Stomach (tissue), 9 donors: Measurements from ENCODE around the gene MCM7. TPM values are rescaled to one million over a fixed set of nuclear protein-coding genes. Genes with fewer than 3 reads are reported as not detected.

Source experiments
- DNase-seq, 2 donors: peaks; one replicate each; pipeline versions ENCODE4 v3.0.0 to v3.0.0-alpha.2; 2013 to 2019
- H3K27ac ChIP-seq, 5 donors: fragments of 200-600 bp in 4 of 5; sonication (generic) in 4 of 5; one replicate each; pipeline ENCODE4 v1.5.1; 2013 to 2019; ENCODE audit warnings: mild to moderate bottlenecking in 1 of 5, moderate library complexity in 1 of 5
- H3K27me3 ChIP-seq, 3 donors: fragments of 200-600 bp; sonication (generic); one replicate each; pipeline ENCODE4 v1.5.1; 2017 to 2019; ENCODE audit warnings: mixed run types in 1 of 3
- H3K36me3 ChIP-seq, 4 donors: fragments of 200-600 bp; sonication (generic); 1 replicate in 3 of 4; 2 replicates in 1 of 4; pipeline ENCODE4 v1.5.1; 2016 to 2019
- H3K4me1 ChIP-seq, 4 donors: fragments of 200-600 bp; sonication (generic); one replicate each; pipeline ENCODE4 v1.5.1; 2016 to 2019
- H3K4me3 ChIP-seq, 4 donors: fragments of 200-600 bp; sonication (generic) in 3 of 4; one replicate each; pipeline ENCODE4 v1.5.1; 2016 to 2019; ENCODE audit warnings: mild to moderate bottlenecking in 1 of 4
- H3K9me3 ChIP-seq, 4 donors: fragments of 200-600 bp; sonication (generic); one replicate each; pipeline ENCODE4 v1.5.1; 2016 to 2019
- EP300 ChIP-seq: sonication (generic); formaldehyde crosslinking; IDR thresholded peaks from one replicate; pipeline ENCODE4 v1.6.1; 2017; ENCODE audit warnings: antibody characterized with exemption
- POLR2A ChIP-seq, 4 donors: fragments of 450-650 bp; IDR thresholded peaks; one replicate each; pipeline ENCODE4 v1.6.1; 2016; ENCODE audit warnings: antibody characterized with exemption in 4 of 4, control low read depth in 2 of 4, mild to moderate bottlenecking in 1 of 4, moderate library complexity in 1 of 4
- POLR2AphosphoS5 ChIP-seq, 3 donors: sonication (generic); formaldehyde crosslinking; IDR thresholded peaks; one replicate each; pipeline ENCODE4 v1.6.1; 2016; ENCODE audit warnings: antibody characterized with exemption in 3 of 3
- WGBS, 5 donors: extraction: QIAGEN DNeasy Blood & Tissue Kit in 3 of 5; methylation state at CpG; one replicate each; pipeline versions ENCODE4 v1.1.5 to v1.1.7; 2013 to 2018; 5-methylcytosine and 5-hydroxymethylcytosine counted together
- intact Hi-C: fragments of 100-400 bp; cut with DNase I; formaldehyde crosslinking; loops from one replicate; pipeline ENCODE4 v1.15.1; 2023; ENCODE audit warnings: low total_unique reads
- polyA plus RNA-seq, 3 donors: library from polyadenylated mRNA; stranded (reverse); fragments of 200-250 nt; gene quantifications; one replicate each; pipeline ENCODE4 v1.2.3, GENCODE V29; 2013
- total RNA-seq, 5 donors: library from RNA; depleted of rRNA; stranded (reverse); fragments of >200 nt; gene quantifications; one replicate each; pipeline versions ENCODE4 v1.1.0 to v1.2.3, GENCODE V29; 2014 to 2016
- TF ChIP-seq, protein P1 (sequence below), 7 experiments: fragments of 450-650 bp in 4 of 7; fragments of 200-600 bp in 3 of 7; sonication (generic) in 3 of 7; IDR thresholded peaks; one replicate each; pipeline ENCODE4 v1.5.1; 2016 to 2019; ENCODE audit warnings: antibody characterized with exemption in 7 of 7, control low read depth in 2 of 7, mild to moderate bottlenecking in 1 of 7
- donor health status: healthy with polysubstance abuse.
- donor health status: Bipolar disorder and iron deficiency.
- donor health status: healthy.

Gene MCM7
- total and polyA plus RNA-seq, 8 donors: 39.6 to 104 (median 50.5) TPM

GRCh38 chr7:100128637-100128963, 27.4 kb upstream of the MCM7 start:
- peaks cover 35 to 60% (median 50%) of the 10 kb centered on the region in 4 donors for H3K4me1 ChIP-seq
- H3K27me3 ChIP-seq: no peaks in the 10 kb centered on the region
- H3K27ac ChIP-seq: peak overlapping the region in 1 of 5 donors; percentile 99
- TF ChIP-seq EP300: no peak
- TF ChIP-seq, protein P1, sequence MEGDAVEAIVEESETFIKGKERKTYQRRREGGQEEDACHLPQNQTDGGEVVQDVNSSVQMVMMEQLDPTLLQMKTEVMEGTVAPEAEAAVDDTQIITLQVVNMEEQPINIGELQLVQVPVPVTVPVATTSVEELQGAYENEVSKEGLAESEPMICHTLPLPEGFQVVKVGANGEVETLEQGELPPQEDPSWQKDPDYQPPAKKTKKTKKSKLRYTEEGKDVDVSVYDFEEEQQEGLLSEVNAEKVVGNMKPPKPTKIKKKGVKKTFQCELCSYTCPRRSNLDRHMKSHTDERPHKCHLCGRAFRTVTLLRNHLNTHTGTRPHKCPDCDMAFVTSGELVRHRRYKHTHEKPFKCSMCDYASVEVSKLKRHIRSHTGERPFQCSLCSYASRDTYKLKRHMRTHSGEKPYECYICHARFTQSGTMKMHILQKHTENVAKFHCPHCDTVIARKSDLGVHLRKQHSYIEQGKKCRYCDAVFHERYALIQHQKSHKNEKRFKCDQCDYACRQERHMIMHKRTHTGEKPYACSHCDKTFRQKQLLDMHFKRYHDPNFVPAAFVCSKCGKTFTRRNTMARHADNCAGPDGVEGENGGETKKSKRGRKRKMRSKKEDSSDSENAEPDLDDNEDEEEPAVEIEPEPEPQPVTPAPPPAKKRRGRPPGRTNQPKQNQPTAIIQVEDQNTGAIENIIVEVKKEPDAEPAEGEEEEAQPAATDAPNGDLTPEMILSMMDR (IDR thresholded peaks at IDR 0.05): no peak
- no peak for TF ChIP-seq POLR2A (IDR thresholded peaks at IDR 0.05)
- TF ChIP-seq POLR2AphosphoS5 (IDR thresholded peaks at IDR 0.05): no peak
- peaks cover 0 to 10% (median 0%) of the 10 kb centered on the region in 4 donors for H3K36me3 ChIP-seq
- WGBS, 5 donors: 46 to 63% (median 48%) methylated on average over 1 of the region's 1 CpG
- no peak overlapping the region for H3K4me3 ChIP-seq
- no peak for DNase-seq
- intact Hi-C loops: no loop called here
- H3K9me3 ChIP-seq: no peaks in the 10 kb centered on the region

GRCh38 chr7:100127866-100128636, 26.9 kb upstream of the MCM7 start:
- Histone ChIP-seq H3K4me3 (peak overlapping the region; percentile 79 to 94 (median 91)), H3K27ac (peak overlapping the region; percentile 97 to 99 (median 99)), H3K36me3 (peaks cover 0 to 16% (median 0%) of the 10 kb centered on the region in 4 donors), H3K9me3 (no peaks in the 10 kb centered on the region), H3K4me1 (peaks cover 35 to 60% (median 50%) of the 10 kb centered on the region in 4 donors), H3K27me3 (no peaks in the 10 kb centered on the region)
- intact Hi-C loops: no loop called here
- 2 to 14% (median 3%) methylated on average over 3 to 37 of the region's 37 CpGs for WGBS, 5 donors
- DNase-seq: peak in 1 of 2 donors; percentile 64
- TF ChIP-seq POLR2A (IDR thresholded peaks at IDR 0.05): no peak
- TF ChIP-seq POLR2AphosphoS5 (IDR thresholded peaks at IDR 0.05): no peak
- TF ChIP-seq EP300: no peak
- TF ChIP-seq, protein P1 (IDR thresholded peaks at IDR 0.05): no peak

DNA sequence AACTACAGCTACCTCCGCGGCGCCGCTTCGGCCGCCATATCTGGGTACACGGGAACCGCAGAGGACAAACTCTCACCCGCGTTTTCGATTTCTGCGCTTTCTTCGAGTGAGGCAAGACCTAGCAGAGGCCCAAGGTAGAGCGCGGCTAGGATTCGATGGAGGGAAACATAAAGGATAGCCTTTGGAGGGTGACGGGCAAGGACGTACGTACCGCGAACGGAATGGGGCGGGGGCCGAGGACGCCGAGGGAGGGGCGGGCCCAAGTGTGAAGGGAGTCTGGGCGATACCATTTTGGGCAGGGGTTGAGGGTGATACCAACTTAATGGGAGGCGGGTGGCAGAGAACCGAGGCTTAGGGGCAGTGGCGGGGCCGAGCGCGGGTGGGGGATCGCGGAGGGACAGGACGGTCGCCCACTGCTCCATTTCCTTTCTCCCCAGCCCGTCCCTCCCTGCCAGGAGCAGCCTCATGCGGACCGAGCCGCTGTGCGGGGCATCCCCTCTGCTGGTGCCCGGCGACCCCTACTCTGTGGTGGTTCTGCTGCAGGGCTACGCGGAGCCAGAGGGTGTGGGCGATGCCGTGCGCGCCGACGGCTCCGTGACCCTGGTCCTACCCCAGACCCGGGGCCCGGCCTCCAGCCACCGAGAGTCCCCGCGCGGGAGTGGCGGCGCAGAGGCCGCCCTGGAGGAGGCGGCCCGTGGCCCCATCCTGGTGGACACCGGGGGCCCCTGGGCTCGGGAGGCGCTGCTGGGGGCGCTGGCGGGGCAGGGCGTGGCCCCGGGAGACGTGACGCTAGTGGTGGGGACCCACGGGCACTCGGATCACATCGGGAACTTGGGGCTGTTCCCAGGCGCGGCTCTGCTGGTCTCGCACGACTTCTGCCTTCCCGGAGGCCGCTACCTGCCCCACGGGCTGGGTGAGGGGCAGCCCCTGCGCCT, 26.0 kb upstream of the MCM7 start, which contains the start of gene MBLAC1:
MBLAC1 (plus strand) TSS at position 37 of the 935 bp plus-strand sequence; CDS start at position 466, 429 bp downstream.
- H3K27ac ChIP-seq: peak within 1 kb of the TSS; percentile 97 to 99 (median 99)
- no peaks in the 10 kb centered on the region for H3K27me3 ChIP-seq
- H3K4me3 ChIP-seq: peak within 1 kb of the TSS; percentile 79 to 94 (median 91)
- TF ChIP-seq, protein P1 (IDR thresholded peaks at IDR 0.05): peak in 1 of 7 experiments; percentile 6
- TF ChIP-seq EP300 (no peak), POLR2AphosphoS5 (IDR thresholded peaks at IDR 0.05) (peak in 2 of 3 donors; percentile 78 to 83)
- peaks cover 41 to 59% (median 49%) of the 10 kb centered on the region in 4 donors for H3K4me1 ChIP-seq
- H3K36me3 ChIP-seq: peaks cover 0 to 16% (median 0%) of the 10 kb centered on the region in 4 donors
- H3K9me3 ChIP-seq: no peaks in the 10 kb centered on the region
- intact Hi-C loops: no loop called here
- 0 to 1% (median 0%) methylated on average over 39 to 85 of the region's 85 CpGs for WGBS, 5 donors
- DNase-seq: peak; percentile 90 to 97
